ENCODE measurements around the gene UROC1. TPM values are rescaled to one million over a fixed set of nuclear protein-coding genes. Genes with fewer than 3 reads are reported as not detected.

The UROC1 gene
- total and polyA plus RNA-seq, 9 of the 15 experiments (the other 6 are each of a cell fraction or from before 2014, with no cell fraction given): not detected

DNA sequence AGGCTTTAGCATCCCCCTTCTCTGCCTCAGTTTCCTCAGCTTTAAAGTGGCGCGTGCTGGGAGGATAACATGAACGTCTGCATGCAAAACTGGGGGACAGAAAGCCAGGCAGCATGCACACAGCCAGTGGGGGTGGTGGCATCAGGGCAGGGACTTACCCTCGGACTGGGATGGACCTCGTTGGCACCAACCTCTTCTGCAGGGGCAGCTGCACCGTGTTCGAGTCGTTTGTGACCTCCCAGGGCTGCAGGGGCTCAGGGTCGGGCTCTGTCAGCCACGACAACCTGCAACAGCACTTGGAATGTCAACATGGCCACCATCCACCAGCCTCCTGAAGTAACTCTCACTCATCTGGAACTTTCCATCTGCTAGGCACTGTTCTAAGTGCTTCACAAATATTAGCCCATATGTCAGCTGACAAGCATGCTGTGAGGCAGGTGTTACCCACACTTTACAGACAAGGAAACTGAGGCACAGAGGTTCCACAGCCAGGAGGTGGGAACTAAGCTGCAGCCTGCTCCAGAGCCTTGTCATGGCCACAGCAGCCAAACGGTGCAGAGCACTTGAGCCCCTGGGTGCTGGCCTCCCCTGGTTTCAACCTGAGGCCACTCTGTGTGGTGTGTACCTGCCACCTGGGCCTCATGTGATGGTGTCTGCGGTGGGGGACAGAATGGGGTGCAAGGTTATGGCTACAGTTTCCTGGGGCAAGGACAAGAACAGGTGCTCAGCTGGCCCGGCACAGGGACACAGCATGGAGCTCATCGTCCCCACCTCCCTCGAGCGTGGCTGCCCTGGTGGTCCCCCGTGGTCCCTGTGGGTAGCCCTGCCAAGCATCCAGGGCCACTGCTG lies 34.5 kb upstream of the UROC1 start:
- in situ Hi-C loops (cut with MboI) (no loop called here), intact Hi-C loops (cut with micrococcal nuclease) (no loop called here)
- FAIRE-seq (no peak), ATAC-seq (no peak), DNase-seq (ENCODE audit: extremely low read depth in 1 of 4, low spot score in 3 of 4) (no peak)
- no TSS peak for BruUV-seq (replicated peaks)
- peaks cover 4% of the 10 kb centered on the region; the same call in 1 of the 2 replicates for H4K20me1 ChIP-seq (replicated peaks; ENCODE audit: control insufficient read depth, insufficient read depth, low read length)
- no peak overlapping the region for H3K9ac ChIP-seq (ENCODE audit: insufficient read depth in 1 of 2, low read depth in 2 of 2, low read length in 2 of 2)
- H3K79me2 ChIP-seq (ENCODE audit: control insufficient read depth, insufficient read depth, low read length): no peaks in the 10 kb centered on the region
- WGBS (ENCODE audit: insufficient coverage, low coverage, missing lambda C conversion rate): under 1% methylated on average over 15 of the region's 17 CpGs
- H3K27me3 ChIP-seq (ENCODE audit: control insufficient read depth in 2 of 2, insufficient read depth in 2 of 2, low read length in 2 of 2): peaks cover 2 to 58% of the 10 kb centered on the region in 2 experiments; a peak in 2 of 5 replicates
- ChIA-PET POLR2A (no interaction called here), CTCF (ENCODE audit: low intra/inter-chr PET ratio) (no interaction called here)
- no peaks in the 10 kb centered on the region for H3K4me1 ChIP-seq (replicated peaks in 1 of 2; ENCODE audit: control insufficient read depth in 2 of 2, insufficient read depth in 2 of 2, low read length in 2 of 2)
- no peak overlapping the region for H3K4me3 ChIP-seq
- H3K9me3 ChIP-seq (replicated peaks; ENCODE audit: control insufficient read depth, insufficient read depth, low read depth, low read length): no peaks in the 10 kb centered on the region
- TF ChIP-seq ZFP36 (IDR thresholded peaks at IDR 0.05; ENCODE audit: low read depth, low read length, partially characterized antibody): no peak
- TF ChIP-seq ZNF282 (CRISPR knock-in tag; IDR thresholded peaks at IDR 0.05): no peak
- TF ChIP-seq NEUROD1 (IDR thresholded peaks at IDR 0.05; ENCODE audit: borderline replicate concordance, low read depth, low read length, partially characterized antibody): no peak
- TF ChIP-seq XRCC4 (IDR thresholded peaks at IDR 0.05; ENCODE audit: extremely low read depth, insufficient read depth, insufficient read length): no peak
- TF ChIP-seq SMC3 (conservative IDR thresholded peaks at IDR 0.05; ENCODE audit: insufficient read depth, low read depth, low read length): no peak
- no peak for TF ChIP-seq HIVEP1 (CRISPR knock-in tag; IDR thresholded peaks at IDR 0.05)
- TF ChIP-seq, protein P1, sequence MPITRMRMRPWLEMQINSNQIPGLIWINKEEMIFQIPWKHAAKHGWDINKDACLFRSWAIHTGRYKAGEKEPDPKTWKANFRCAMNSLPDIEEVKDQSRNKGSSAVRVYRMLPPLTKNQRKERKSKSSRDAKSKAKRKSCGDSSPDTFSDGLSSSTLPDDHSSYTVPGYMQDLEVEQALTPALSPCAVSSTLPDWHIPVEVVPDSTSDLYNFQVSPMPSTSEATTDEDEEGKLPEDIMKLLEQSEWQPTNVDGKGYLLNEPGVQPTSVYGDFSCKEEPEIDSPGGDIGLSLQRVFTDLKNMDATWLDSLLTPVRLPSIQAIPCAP (CRISPR knock-in tag; IDR thresholded peaks at IDR 0.05; ENCODE audit: borderline replicate concordance): no peak
- TF ChIP-seq, protein P2, sequence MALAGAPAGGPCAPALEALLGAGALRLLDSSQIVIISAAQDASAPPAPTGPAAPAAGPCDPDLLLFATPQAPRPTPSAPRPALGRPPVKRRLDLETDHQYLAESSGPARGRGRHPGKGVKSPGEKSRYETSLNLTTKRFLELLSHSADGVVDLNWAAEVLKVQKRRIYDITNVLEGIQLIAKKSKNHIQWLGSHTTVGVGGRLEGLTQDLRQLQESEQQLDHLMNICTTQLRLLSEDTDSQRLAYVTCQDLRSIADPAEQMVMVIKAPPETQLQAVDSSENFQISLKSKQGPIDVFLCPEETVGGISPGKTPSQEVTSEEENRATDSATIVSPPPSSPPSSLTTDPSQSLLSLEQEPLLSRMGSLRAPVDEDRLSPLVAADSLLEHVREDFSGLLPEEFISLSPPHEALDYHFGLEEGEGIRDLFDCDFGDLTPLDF (CRISPR knock-in tag; IDR thresholded peaks at IDR 0.05): no peak
- TF ChIP-seq KDM4B (IDR thresholded peaks at IDR 0.05; ENCODE audit: borderline replicate concordance in 2 of 2, low read depth in 1 of 2): no peak
- TF ChIP-seq CHCHD3 (CRISPR knock-in tag; IDR thresholded peaks at IDR 0.05): no peak
- no peak for TF ChIP-seq NFRKB (IDR thresholded peaks at IDR 0.05; ENCODE audit: low read depth)
- TF ChIP-seq ZNF444 (CRISPR knock-in tag; IDR thresholded peaks at IDR 0.05): no peak
- no peak for TF ChIP-seq EGR1 (conservative IDR thresholded peaks at IDR 0.05)
- TF ChIP-seq, protein P3, sequence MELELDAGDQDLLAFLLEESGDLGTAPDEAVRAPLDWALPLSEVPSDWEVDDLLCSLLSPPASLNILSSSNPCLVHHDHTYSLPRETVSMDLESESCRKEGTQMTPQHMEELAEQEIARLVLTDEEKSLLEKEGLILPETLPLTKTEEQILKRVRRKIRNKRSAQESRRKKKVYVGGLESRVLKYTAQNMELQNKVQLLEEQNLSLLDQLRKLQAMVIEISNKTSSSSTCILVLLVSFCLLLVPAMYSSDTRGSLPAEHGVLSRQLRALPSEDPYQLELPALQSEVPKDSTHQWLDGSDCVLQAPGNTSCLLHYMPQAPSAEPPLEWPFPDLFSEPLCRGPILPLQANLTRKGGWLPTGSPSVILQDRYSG (tag; conservative IDR thresholded peaks at IDR 0.05; ENCODE audit: low read depth): no peak
- no peak for TF ChIP-seq KLF13 (tag; IDR thresholded peaks at IDR 0.05; ENCODE audit: borderline replicate concordance, low read depth)
- TF ChIP-seq POLR2AphosphoS5 (IDR thresholded peaks at IDR 0.05; ENCODE audit: control insufficient read depth, insufficient read depth, low read depth, low read length): no peak
- H2AFZ ChIP-seq (ENCODE audit: low read depth, low read length): no peak overlapping the region
- no peak overlapping the region for H3K27ac ChIP-seq (ENCODE audit: extremely low read depth, low read depth, low read length)
- no peaks in the 10 kb centered on the region for H3K9me1 ChIP-seq (ENCODE audit: control insufficient read depth, insufficient read depth, low read length)
- no peak overlapping the region for H3K4me2 ChIP-seq (ENCODE audit: insufficient read depth, low read length)
- H3K36me3 ChIP-seq (ENCODE audit: control insufficient read depth, insufficient read depth, low read length): no peaks in the 10 kb centered on the region
